IPS DF 4.7 (cell line): Measurements from ENCODE around the gene MAD1L1.

ENCODE experiments used
- DNase-seq: peaks from one replicate; pipeline ENCODE4 v3.0.0-alpha.2; 2013; ENCODE audit warnings: low spot score; ENCODE audit errors: extremely low read depth

The MAD1L1 gene

GRCh38 chr7:2201686-2202360 lies 30.9 kb downstream of the MAD1L1 start:
- DNase-seq: no peak

DNA sequence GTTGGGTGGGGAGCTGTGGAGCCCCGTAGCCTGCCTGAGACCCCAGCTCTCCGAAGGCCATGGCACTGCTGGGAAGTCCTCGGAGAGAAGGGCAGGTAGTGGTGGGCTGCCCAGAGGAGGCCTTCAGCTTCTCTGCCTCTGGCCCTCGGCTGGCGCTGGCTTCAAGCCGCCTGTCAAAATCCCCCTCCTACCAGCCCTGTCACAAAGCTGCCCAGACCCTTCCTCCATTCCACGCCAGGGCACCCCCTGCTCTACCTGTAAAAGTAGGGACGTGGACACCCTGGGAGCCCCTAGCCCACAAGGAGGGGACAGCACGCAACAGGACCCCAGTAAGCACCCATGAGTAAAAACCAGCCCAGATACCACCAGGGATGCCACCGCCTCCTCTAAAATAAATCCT lies 31.6 kb downstream of the MAD1L1 start:
- DNase-seq: no peak

DNA sequence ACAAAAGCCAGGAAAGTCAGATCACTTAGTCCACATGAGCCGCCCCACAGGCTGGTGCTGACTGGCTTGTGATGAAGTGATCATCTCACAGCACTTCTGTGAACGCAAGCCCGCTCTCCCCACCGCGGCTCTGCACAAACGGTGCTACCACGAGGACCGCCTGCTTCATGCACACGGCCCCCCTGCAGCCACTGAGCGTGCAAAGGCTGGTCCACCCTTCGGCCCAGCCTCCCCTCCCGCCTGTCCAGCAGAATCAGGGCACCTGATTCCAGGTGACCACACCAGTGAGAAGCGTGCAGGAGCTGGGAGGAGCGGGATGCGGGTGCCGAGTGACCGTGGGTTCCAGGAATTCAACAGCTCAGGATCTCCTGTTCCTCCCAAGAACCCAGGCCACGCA lies 32.2 kb downstream of the MAD1L1 start:
- DNase-seq: no peak

DNA sequence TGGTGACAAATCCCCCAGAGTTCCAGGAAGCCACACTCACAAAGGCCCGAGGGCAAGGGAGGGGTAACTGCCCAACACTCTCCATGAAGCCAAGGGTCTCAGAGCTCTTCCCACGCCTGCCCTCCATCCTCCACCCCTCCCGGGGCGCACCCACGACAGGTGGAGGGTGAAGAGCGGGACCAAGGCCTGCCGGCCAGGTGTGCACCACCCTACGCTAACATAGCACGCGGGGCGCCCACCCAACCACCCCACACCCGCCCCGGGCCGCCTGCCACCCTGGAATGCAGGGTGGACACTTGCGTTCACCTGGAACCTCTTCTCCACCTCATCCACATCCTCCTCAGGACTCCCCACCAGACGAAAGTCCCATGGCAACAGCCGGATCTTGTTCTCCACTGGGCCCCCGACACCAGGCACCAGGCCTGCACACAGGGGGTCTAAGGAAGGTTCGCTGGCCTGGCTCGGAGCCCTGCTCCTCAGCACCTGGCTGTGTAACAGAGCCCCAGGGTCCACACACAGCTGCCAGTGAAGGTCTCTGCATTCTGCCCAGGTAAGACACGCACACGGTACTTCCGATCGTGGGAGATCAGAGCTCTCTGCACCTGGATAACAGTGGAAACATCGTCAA lies 32.7 kb downstream of the MAD1L1 start:
- no peak for DNase-seq

- DNase-seq: no peak
Measured at GRCh38 chr7:2199528-2199927, 33.2 kb downstream of the MAD1L1 start.

DNA sequence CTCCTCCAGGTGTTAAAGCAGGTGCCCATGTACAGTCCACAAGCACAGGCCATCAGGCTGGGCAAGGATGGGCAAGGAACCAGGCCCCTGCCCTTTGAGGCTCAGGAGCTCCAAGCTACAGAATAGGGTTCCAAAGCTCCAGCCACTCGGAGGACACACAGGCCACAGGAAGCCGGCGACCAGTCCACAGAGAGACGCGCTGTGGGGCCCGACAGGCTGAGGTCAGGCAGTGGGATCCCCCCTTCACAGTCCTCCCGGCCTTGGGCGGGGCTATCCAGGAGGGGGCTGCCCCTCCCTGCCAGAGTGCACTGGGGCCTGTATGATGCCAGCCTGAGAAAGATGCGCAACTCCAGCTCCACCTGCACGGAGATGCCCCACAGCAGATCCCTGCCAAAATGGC lies 34.0 kb downstream of the MAD1L1 start:
- DNase-seq: no peak

DNA sequence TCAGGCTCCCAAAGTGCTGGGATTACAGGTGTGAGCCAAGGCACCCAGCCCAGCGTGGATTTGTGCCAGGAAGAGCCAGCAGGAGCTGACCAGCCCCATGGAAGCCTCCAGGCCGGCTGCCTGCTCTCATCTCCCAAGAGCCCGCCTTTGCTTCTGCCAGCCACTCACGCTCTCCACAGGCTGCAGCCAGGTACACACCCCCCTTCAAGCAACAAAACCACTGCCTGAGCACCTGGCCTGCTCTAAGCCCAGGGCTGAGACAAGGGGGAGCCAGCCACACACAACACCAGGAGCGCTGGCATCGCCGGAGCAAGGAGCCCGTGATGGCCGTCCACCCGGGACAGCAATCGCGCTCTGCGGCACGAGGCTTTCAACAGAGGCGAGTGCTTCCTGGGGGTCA lies 34.5 kb downstream of the MAD1L1 start:
- DNase-seq: no peak

DNA sequence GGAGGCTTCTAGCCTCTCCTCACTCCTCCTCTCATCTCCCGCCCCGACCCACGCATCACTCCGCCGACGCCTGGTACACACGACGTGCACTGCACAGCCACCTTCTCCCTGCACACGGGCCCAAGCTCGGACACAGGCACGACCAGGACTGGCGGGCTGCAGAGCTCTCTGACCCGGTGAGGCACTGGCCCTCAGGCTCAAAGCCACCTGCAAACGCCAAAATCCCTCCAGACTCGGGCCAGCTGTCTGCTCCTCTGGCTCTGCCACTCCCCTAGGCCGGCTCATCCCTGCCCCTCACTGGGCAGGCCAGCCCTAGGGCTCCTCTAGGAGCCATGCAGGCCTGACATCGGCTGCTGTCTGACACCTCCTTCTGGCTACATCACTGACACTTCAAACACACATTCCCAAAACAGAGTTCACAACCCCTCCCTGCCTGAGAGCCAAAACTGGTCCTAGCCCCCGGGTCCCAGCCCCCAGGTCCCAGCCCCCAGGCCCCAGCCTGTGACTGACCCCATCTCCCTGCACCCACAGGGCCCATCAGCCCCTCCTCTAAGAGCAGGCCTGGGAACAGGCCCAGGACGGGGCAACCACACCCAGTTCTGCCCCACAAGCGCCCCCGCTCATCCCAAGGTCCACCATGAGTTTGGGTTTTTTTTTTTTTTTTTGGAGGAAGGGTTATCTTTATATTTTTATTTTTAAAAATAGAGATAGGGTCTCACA lies 35.1 kb downstream of the MAD1L1 start:
- DNase-seq: no peak

DNA sequence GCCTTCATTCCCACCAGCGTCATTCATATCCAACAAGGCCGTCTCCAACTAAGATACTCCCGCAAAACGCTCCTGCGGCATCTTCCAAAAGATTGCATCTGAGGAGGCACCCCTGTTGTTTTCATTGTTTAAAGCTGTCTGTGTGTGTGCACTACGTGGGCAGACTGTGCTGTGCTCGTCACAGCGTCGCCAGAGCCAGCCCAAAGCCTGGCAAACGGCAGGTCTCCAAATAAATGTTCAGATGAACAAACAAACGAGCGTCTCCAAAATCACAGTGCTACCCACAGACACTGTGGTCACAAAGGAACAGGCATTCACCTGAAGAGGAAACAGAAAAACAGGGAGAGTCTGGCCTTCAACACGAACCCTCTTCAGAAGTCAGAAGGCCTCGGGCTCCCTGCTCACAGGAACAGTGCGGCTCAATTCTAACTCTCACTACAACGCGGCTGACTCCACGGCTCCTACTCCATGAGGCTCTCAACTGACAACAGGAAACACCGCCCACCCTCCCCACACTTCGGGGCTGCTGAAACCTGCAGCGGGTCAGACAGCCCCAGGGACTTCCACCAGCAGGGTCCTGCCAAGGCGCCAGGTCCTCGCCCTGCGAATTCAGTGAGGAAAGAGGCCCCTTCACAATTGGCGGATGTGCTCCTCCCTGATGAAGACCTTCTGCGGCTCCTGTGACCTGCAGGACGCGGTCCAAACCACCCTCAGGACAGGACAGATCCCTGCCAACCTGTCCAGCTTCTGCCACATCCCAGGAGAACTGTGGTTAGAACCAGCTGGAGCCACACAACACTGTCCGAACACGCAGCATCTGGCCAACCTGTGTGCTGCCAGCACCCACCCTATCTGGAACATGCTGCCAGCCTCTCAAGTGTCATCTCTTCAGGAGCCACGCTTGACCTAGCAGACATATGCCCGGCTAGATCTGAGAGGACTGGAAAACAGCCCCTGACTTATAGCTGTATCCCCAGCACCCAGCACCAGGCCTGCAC lies 36.1 kb downstream of the MAD1L1 start:
- DNase-seq: no peak

GRCh38 chr7:2195400-2196246 lies 37.1 kb downstream of the MAD1L1 start:
- no peak for DNase-seq

- DNase-seq: no peak
Measured at GRCh38 chr7:2193575-2194305, 39.0 kb downstream of the MAD1L1 start.

- DNase-seq: no peak
Measured at GRCh38 chr7:2192831-2193534, 39.8 kb downstream of the MAD1L1 start.

DNA sequence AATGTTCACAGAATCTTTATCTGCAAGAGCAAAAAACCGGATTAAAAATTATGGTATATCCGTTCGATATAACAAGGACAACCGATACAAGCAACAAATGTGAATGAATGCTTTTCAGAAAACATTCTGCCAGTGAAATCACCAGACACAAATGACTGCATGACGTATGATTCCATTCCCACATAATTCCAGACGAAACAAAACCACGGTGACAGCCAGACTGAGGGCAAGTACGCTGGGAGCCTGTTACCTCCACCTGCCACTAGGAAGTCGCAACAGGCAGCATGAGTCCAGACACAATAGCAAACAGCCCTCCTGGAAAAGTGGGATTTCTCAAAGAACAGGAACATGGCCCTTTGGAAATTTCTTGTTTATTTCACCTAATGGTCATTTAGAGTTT lies 41.7 kb downstream of the MAD1L1 start:
- no peak for DNase-seq

- DNase-seq: no peak
Measured at GRCh38 chr7:2190531-2190930, 42.2 kb downstream of the MAD1L1 start.

GRCh38 chr7:2186166-2186565 lies 46.6 kb downstream of the MAD1L1 start:
- DNase-seq: no peak

- DNase-seq: no peak
Measured at GRCh38 chr7:2185715-2186114, 47.0 kb downstream of the MAD1L1 start.

DNA sequence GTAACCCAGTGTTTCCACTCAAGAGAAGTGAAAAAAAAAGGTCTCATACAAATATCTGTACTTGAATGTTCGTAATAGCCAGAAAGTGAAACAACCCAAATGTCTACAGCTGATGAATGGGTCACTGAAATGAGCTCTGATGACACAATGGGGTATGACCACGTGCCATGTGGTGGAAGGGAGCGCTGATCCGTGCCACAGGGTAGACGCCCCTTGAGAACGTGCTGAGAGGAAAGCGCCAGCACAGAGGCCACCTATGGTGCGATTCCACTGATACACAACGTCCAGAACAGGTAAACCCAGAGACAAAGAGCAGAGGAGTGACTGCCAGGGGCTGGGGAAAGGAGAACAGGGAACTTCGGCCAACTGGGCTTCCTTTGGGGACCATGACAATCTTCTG lies 50.3 kb downstream of the MAD1L1 start:
- DNase-seq: no peak

GRCh38 chr7:2181077-2181854 lies 51.5 kb downstream of the MAD1L1 start:
- DNase-seq: no peak

DNA sequence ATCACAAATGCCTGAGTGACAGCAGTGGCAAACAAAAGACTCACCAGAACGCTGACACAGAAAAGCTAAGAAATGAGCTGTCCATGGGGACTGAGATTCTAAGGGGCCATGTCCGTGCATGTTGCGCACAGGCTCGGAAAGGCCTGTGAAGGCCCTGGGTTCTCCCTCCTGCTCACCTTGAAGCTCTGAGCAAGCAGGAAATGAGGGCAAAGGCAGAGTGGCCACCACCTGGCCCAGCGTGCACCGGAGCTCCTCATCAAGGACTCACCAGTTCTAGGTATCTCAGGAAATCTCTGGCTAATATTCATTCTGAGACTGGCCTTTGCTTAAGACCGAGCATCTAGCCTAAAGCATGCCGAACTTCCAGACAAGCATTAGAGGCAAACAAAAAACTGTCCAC lies 52.7 kb downstream of the MAD1L1 start:
- no peak for DNase-seq
